ENCODE measurements around the gene SLC22A31. TPM values are rescaled to one million over a fixed set of nuclear protein-coding genes. Genes with fewer than 3 reads are reported as not detected.

SLC22A31 gene
- total RNA-seq, 5 donors from 2014 or later (not counting 1 experiment from before 2014, with no cell fraction given), result 0.49 to 2.7 (median 1.3) TPM

GRCh38 chr16:89176717-89177116, 23.6 kb downstream of the SLC22A31 start:
- WGBS (ENCODE audit: insufficient coverage), result 98% methylated on average over 6 of the region's 9 CpGs
- no peak overlapping the region for H3K4me3 ChIP-seq (ENCODE audit: control insufficient read depth in 1 of 2, extremely low read depth in 1 of 2, low read length in 1 of 2)
- H3K27me3 Mint-ChIP-seq, result no peaks in the 10 kb centered on the region
- ChIA-PET CTCF (interaction anchor here in 1 of 2 donors (0.6 kb wide), 1 partner anchor 164 kb away, joined by 9 read pairs; no protein-coding TSS in a partner anchor), POLR2A (no interaction called here)
- peaks cover 4 to 8% (median 6%) of the 10 kb centered on the region in 3 donors for H3K4me1 Mint-ChIP-seq
- H3K4me1 ChIP-seq (ENCODE audit: control insufficient read depth in 1 of 2, extremely low read depth in 1 of 2, insufficient read depth in 2 of 2, low read length in 2 of 2), result peaks cover 0 to 9% of the 10 kb centered on the region in 2 experiments
- H3K4me3 Mint-ChIP-seq, result no peak overlapping the region
- no peak overlapping the region for H3K27ac Mint-ChIP-seq
- no peak for DNase-seq
- no peaks in the 10 kb centered on the region for H3K9me3 ChIP-seq
- peaks cover 0 to 18% of the 10 kb centered on the region in 2 experiments for H3K27me3 ChIP-seq (replicated peaks in 1 of 2; ENCODE audit: control insufficient read depth in 2 of 2, extremely low read depth in 1 of 2, insufficient read depth in 2 of 2, low read length in 1 of 2)
- H3K36me3 Mint-ChIP-seq, result no peaks in the 10 kb centered on the region
- no peaks in the 10 kb centered on the region for H3K9me3 Mint-ChIP-seq
- H3K27ac ChIP-seq (ENCODE audit: low read length), result no peak overlapping the region
- ATAC-seq (replicated peaks in 1 of 4), result no peak
- H3K36me3 ChIP-seq (ENCODE audit: control insufficient read depth in 2 of 2, extremely low read depth in 1 of 2, insufficient read depth in 1 of 2, low read length in 1 of 2), result no peaks in the 10 kb centered on the region

DNA sequence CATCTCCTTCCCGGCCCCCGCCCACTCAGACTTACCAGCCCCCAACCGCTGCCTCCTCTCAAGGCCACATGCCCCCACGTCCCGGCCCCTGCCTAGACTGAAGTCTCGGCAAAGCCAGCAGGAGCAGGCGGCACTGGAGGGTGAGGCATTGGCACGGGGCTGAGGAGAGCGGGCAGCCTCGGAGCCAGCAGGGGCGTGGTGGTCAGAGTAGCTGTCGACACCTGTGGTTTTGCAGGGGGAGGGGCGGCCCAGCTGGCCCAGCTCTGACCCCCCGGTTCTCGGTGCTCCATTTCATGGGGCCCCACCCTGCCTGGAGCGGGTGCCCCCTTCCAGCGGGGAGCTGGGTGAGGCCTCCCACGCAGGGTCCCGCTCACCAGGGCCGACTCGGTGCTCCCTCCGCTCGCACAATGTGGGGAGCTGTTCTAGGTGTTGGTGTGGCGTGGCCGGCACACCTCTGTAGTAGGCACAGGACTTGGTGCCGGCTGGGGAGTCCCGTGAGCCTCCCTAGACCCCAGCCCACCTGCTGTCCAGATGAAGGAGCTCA, 24.1 kb downstream of the SLC22A31 start:
- Mint-ChIP-seq H3K36me3 (no peaks in the 10 kb centered on the region), H3K27me3 (no peaks in the 10 kb centered on the region), H3K4me3 (no peak overlapping the region), H3K27ac (no peak overlapping the region), H3K4me1 (peaks cover 2 to 4% (median 3%) of the 10 kb centered on the region in 3 donors), H3K9me3 (no peaks in the 10 kb centered on the region)
- H3K27ac ChIP-seq (ENCODE audit: low read length), result no peak overlapping the region
- no peak for DNase-seq
- WGBS (ENCODE audit: insufficient coverage), result 84% methylated on average over 18 of the region's 27 CpGs
- no peak for ATAC-seq (replicated peaks in 1 of 4)
- no peak overlapping the region for H3K4me3 ChIP-seq (ENCODE audit: control insufficient read depth in 1 of 2, extremely low read depth in 1 of 2, low read length in 1 of 2)
- H3K36me3 ChIP-seq (ENCODE audit: control insufficient read depth in 2 of 2, extremely low read depth in 1 of 2, insufficient read depth in 1 of 2, low read length in 1 of 2), result no peaks in the 10 kb centered on the region
- ChIA-PET CTCF (interaction anchor here in 1 of 2 donors (0.6 kb wide), 1 partner anchor 164 kb away, joined by 9 read pairs; no protein-coding TSS in a partner anchor), POLR2A (no interaction called here)
- H3K27me3 ChIP-seq (replicated peaks in 1 of 2; ENCODE audit: control insufficient read depth in 2 of 2, extremely low read depth in 1 of 2, insufficient read depth in 2 of 2, low read length in 1 of 2), result peaks cover 0 to 15% of the 10 kb centered on the region in 2 experiments
- H3K4me1 ChIP-seq (ENCODE audit: control insufficient read depth in 1 of 2, extremely low read depth in 1 of 2, insufficient read depth in 2 of 2, low read length in 2 of 2), result peaks cover 0 to 10% of the 10 kb centered on the region in 2 experiments
- H3K9me3 ChIP-seq, result no peaks in the 10 kb centered on the region

DNA sequence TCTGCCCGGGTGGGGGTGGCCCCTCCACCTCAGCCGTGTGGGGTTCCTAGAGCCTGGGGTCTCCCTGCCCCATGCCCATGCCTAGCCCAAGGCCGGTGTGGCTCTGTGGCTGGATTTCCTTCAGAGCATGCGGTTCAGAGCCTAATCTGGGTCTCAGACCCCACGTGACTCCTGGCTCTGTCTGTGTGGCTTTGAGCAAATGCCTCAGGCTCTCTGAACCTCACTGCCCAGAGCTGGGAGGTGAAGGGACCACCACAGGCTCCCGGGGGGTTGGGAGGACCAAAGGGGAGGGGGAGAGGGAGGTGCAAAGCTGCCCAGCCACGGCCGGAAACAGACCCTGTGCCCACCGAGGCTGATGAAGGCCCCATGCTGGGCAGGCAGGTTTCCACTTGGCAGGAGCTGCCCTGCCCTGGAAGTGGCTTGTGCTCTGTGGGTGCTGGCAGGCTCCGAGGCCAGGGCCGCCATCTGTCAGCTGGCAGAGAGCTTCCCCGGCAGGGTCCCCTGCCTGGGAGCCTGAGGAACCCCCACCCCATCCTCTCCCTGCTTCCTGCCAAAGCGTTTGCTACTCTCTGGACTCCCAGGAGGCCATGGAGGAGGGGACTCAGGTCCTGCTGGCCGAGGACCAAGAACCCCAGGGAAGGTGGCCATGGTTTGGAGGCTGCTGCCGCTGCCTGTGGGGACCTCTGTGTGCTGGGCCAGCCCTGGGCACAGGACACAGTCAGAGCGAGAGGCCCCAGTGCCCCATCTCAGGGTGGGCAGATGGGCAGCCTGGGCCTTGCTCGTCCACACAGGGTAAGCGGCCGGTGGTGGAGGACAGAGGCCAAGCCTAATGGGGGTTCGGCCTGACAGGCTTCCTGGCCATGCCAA, 24.8 kb downstream of the SLC22A31 start:
- H3K36me3 Mint-ChIP-seq, result no peaks in the 10 kb centered on the region
- WGBS (ENCODE audit: insufficient coverage), result 55% methylated on average over 18 of the region's 20 CpGs
- ChIA-PET POLR2A (no interaction called here), CTCF (no interaction called here)
- no peak overlapping the region for H3K27ac Mint-ChIP-seq
- H3K36me3 ChIP-seq (ENCODE audit: control insufficient read depth in 2 of 2, extremely low read depth in 1 of 2, insufficient read depth in 1 of 2, low read length in 1 of 2), result no peaks in the 10 kb centered on the region
- H3K4me3 ChIP-seq (ENCODE audit: control insufficient read depth in 1 of 2, extremely low read depth in 1 of 2, low read length in 1 of 2), result no peak overlapping the region
- ATAC-seq (replicated peaks in 1 of 4) (no peak), DNase-seq (no peak)
- peaks cover 0 to 19% of the 10 kb centered on the region in 2 experiments for H3K27me3 ChIP-seq (replicated peaks in 1 of 2; ENCODE audit: control insufficient read depth in 2 of 2, extremely low read depth in 1 of 2, insufficient read depth in 2 of 2, low read length in 1 of 2)
- H3K27ac ChIP-seq (ENCODE audit: low read length), result no peak overlapping the region
- H3K4me1 Mint-ChIP-seq, result peaks cover 5 to 7% (median 6%) of the 10 kb centered on the region in 3 donors
- peaks cover 5 to 15% of the 10 kb centered on the region in 2 experiments for H3K4me1 ChIP-seq (ENCODE audit: control insufficient read depth in 1 of 2, extremely low read depth in 1 of 2, insufficient read depth in 2 of 2, low read length in 2 of 2)
- peaks cover 0 to 1% of the 10 kb centered on the region in 2 donors for H3K27me3 Mint-ChIP-seq
- no peaks in the 10 kb centered on the region for H3K9me3 Mint-ChIP-seq
- H3K4me3 Mint-ChIP-seq, result no peak overlapping the region
- no peaks in the 10 kb centered on the region for H3K9me3 ChIP-seq

GRCh38 chr16:89174877-89175276, 25.5 kb downstream of the SLC22A31 start:
- H3K9me3 Mint-ChIP-seq, result no peaks in the 10 kb centered on the region
- 76% methylated on average over 8 of the region's 14 CpGs for WGBS (ENCODE audit: insufficient coverage)
- peaks cover 0 to 1% of the 10 kb centered on the region in 2 donors for H3K27me3 Mint-ChIP-seq

DNA sequence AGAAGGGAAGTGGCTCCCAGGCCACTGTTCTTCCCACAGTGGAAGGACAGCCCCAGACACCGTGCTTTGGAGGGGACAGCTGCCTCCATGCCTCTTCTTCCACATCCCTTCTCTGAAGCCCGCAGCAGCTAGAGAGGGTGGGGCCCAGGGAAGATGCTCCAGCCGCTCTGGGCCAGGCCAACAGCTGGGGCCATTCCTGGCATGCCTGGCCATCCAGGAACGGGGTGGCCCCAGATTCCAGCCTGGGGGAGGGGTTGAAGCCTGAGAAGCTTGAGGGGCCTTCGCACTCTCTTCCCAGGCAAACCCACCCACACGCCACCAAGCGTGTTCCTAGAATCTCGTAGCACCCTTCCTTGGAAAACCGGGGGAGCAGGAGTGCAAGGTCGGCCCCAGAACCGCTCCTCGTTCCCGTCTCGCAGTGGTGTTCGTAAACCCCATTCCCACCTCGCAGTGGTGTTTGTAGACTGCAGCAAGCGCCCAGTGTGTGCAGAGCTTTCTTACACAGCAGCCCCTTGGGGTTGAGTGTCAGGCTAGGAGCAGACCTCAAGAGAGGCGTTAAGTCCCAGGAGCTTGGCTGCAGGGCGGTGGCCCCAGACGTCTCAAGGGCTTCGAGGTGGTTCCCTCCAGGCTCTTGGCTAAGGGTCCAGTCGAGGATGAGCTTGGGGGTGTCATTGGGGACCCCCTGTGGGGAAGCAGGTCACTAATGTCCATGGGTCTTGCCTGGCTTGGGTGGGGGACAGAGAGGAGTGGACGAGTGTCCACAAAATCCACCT, 26.1 kb downstream of the SLC22A31 start:
- H3K4me1 Mint-ChIP-seq, result peaks cover 7 to 11% (median 10%) of the 10 kb centered on the region in 3 donors
- peaks cover 7 to 25% of the 10 kb centered on the region in 2 experiments for H3K4me1 ChIP-seq (ENCODE audit: control insufficient read depth in 1 of 2, extremely low read depth in 1 of 2, insufficient read depth in 2 of 2, low read length in 2 of 2)
- H3K27me3 ChIP-seq (replicated peaks in 1 of 2; ENCODE audit: control insufficient read depth in 2 of 2, extremely low read depth in 1 of 2, insufficient read depth in 2 of 2, low read length in 1 of 2), result peaks cover 0 to 28% of the 10 kb centered on the region in 2 experiments
- CTCF ChIA-PET, result no interaction called here
- no peak overlapping the region for H3K4me3 ChIP-seq (ENCODE audit: control insufficient read depth in 1 of 2, extremely low read depth in 1 of 2, low read length in 1 of 2)
- ATAC-seq (replicated peaks in 1 of 4) (no peak), DNase-seq (no peak)
- WGBS (ENCODE audit: insufficient coverage), result 80% methylated on average over 6 of the region's 23 CpGs
- no peak overlapping the region for H3K27ac ChIP-seq (ENCODE audit: low read length)
- H3K9me3 Mint-ChIP-seq, result no peaks in the 10 kb centered on the region
- H3K36me3 Mint-ChIP-seq, result no peaks in the 10 kb centered on the region
- no peaks in the 10 kb centered on the region for H3K36me3 ChIP-seq (ENCODE audit: control insufficient read depth in 2 of 2, extremely low read depth in 1 of 2, insufficient read depth in 1 of 2, low read length in 1 of 2)
- peaks cover 0 to 1% of the 10 kb centered on the region in 2 donors for H3K27me3 Mint-ChIP-seq
- H3K9me3 ChIP-seq, result no peaks in the 10 kb centered on the region
- H3K4me3 Mint-ChIP-seq, result no peak overlapping the region
- POLR2A ChIA-PET, result no interaction called here
- no peak overlapping the region for H3K27ac Mint-ChIP-seq

More at GRCh38 chr16:89174877-89175276, 25.5 kb downstream of the SLC22A31 start:
- peaks cover 0 to 22% of the 10 kb centered on the region in 2 experiments for H3K27me3 ChIP-seq (replicated peaks in 1 of 2; ENCODE audit: control insufficient read depth in 2 of 2, extremely low read depth in 1 of 2, insufficient read depth in 2 of 2, low read length in 1 of 2)
- no peak overlapping the region for H3K4me3 ChIP-seq (ENCODE audit: control insufficient read depth in 1 of 2, extremely low read depth in 1 of 2, low read length in 1 of 2)
- POLR2A ChIA-PET, result no interaction called here
- peaks cover 7 to 11% (median 10%) of the 10 kb centered on the region in 3 donors for H3K4me1 Mint-ChIP-seq
- DNase-seq (no peak), ATAC-seq (replicated peaks in 1 of 4) (no peak)
- H3K9me3 ChIP-seq, result no peaks in the 10 kb centered on the region
- no peak overlapping the region for H3K4me3 Mint-ChIP-seq
- no peaks in the 10 kb centered on the region for H3K36me3 Mint-ChIP-seq
- no peaks in the 10 kb centered on the region for H3K36me3 ChIP-seq (ENCODE audit: control insufficient read depth in 2 of 2, extremely low read depth in 1 of 2, insufficient read depth in 1 of 2, low read length in 1 of 2)
- no peak overlapping the region for H3K27ac ChIP-seq (ENCODE audit: low read length)
- peaks cover 7 to 22% of the 10 kb centered on the region in 2 experiments for H3K4me1 ChIP-seq (ENCODE audit: control insufficient read depth in 1 of 2, extremely low read depth in 1 of 2, insufficient read depth in 2 of 2, low read length in 2 of 2)
- CTCF ChIA-PET, result no interaction called here
- H3K27ac Mint-ChIP-seq, result no peak overlapping the region
